Measurements from ENCODE around the gene CYB5B.

CYB5B gene

DNA sequence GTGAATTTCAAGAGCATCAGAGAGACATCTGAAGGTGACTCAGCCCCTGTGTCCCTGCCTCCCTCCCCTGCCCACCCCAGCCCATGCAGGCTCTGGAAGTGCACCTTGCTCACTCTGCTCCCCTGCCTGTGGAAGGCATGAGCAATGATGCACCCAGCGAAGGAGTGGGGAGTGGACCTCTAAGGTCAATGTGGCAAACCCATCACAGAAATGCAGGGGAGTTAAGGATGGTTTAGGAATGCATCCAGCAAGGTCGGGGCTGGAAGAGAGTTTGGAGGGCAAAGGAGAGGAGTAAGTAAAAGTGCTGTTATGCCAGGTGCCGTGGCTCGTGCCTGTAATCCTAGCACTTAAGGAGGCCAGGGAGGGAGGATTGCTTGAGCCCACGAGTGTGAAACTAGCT, 61.9 kb downstream of the CYB5B start:
- Histone ChIP-seq H2AFZ (ENCODE audit: low read length, unreplicated experiment) (no peak overlapping the region), H3K27me3 (ENCODE audit: insufficient read depth, low read length) (no peaks in the 10 kb centered on the region), H3K27ac (ENCODE audit: low read depth, low read length) (no peak overlapping the region), H3K36me3 (ENCODE audit: insufficient read depth, low read length) (no peaks in the 10 kb centered on the region), H3K4me1 (ENCODE audit: control insufficient read depth, insufficient read depth, low read length, unreplicated experiment) (peaks cover 14% of the 10 kb centered on the region), H3K79me2 (ENCODE audit: control insufficient read depth, insufficient read depth, low read length, unreplicated experiment) (no peaks in the 10 kb centered on the region), H3K4me3 (ENCODE audit: low read depth, low read length) (no peak overlapping the region)

DNA sequence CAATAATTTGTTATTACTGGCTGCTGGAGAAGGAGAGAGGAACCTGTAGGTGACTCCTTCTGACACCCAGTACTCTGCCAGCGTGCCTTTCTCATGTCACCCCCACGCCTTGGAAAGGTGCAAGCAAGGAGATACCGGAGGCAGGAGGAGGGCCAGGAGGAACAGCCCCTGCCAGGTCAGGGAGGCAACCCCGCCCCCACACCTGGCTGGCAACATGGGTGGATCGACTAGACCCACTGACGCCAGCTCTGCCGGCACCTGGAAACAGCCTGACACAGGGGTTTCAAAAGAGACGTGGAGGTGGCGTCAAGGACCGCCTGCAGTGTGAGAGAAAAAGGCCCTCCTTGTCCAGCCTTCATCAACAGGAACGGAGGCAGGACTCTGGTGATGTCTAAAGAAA, 62.3 kb downstream of the CYB5B start:
- H2AFZ ChIP-seq (ENCODE audit: low read length, unreplicated experiment): no peak overlapping the region
- H3K27me3 ChIP-seq (ENCODE audit: insufficient read depth, low read length): no peaks in the 10 kb centered on the region
- H3K4me1 ChIP-seq (ENCODE audit: control insufficient read depth, insufficient read depth, low read length, unreplicated experiment): peaks cover 11% of the 10 kb centered on the region
- no peak overlapping the region for H3K27ac ChIP-seq (ENCODE audit: low read depth, low read length)
- H3K79me2 ChIP-seq (ENCODE audit: control insufficient read depth, insufficient read depth, low read length, unreplicated experiment): no peaks in the 10 kb centered on the region
- no peaks in the 10 kb centered on the region for H3K36me3 ChIP-seq (ENCODE audit: insufficient read depth, low read length)
- H3K4me3 ChIP-seq (ENCODE audit: low read depth, low read length): no peak overlapping the region

DNA sequence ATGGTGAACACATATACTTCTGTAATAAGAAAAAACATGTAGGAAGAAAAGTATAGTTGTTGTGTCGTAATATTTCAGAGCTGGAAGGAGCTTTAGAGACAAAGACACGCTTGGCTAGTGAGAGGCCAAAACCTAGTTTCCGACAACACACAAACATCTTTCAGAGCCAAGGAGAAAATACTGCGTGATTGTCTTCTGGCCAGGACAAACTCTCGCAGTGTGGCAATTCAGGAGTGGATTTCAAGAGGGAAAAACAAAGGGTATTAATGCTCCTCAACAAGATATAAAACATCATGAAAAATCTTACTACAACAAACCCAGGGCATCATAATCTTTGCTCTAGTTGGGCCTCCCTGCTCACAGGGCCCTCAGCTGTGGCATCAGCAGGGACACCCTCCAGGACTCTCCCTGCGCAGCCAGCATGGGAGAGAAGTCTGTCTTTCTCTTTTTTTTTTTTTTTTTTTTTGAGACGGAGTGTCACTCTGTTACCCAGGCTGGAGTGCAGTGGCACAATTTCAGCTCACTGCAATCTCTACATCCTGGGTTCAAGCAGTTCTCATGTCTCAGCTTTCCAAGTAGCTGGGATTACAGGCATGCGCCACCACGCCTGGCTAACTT, 66.4 kb downstream of the CYB5B start:
- Histone ChIP-seq H3K36me3 (ENCODE audit: insufficient read depth, low read length) (no peaks in the 10 kb centered on the region), H3K27me3 (ENCODE audit: insufficient read depth, low read length) (no peaks in the 10 kb centered on the region), H3K79me2 (ENCODE audit: control insufficient read depth, insufficient read depth, low read length, unreplicated experiment) (no peaks in the 10 kb centered on the region), H3K27ac (ENCODE audit: low read depth, low read length) (no peak overlapping the region), H3K4me1 (ENCODE audit: control insufficient read depth, insufficient read depth, low read length, unreplicated experiment) (no peaks in the 10 kb centered on the region), H2AFZ (ENCODE audit: low read length, unreplicated experiment) (no peak overlapping the region), H3K4me3 (ENCODE audit: low read depth, low read length) (no peak overlapping the region)

DNA sequence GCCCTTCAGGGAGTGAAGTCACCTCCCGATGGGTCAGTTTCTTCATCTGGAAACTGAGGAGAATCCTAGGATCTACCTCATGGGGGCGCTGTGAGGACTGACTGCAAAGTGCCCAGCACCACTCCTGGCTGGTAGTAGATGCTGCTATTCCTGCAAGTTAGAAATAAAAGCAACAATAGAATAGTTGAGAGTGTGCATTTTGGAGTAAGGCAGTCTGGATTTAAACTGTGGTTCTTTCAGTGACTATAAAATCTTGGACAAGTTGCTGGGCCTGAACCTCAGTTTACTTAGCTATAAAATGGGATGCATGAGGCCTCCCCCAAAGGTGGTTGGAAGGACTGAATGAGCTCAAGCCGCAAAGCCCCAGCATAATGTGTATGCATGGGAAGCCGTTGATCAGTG, 70.6 kb downstream of the CYB5B start:
- H3K79me2 ChIP-seq (ENCODE audit: control insufficient read depth, insufficient read depth, low read length, unreplicated experiment): no peaks in the 10 kb centered on the region
- H3K27me3 ChIP-seq (ENCODE audit: insufficient read depth, low read length): no peaks in the 10 kb centered on the region
- no peaks in the 10 kb centered on the region for H3K36me3 ChIP-seq (ENCODE audit: insufficient read depth, low read length)
- no peaks in the 10 kb centered on the region for H3K4me1 ChIP-seq (ENCODE audit: control insufficient read depth, insufficient read depth, low read length, unreplicated experiment)
- H3K4me3 ChIP-seq (ENCODE audit: low read depth, low read length): no peak overlapping the region
- H3K27ac ChIP-seq (ENCODE audit: low read depth, low read length): no peak overlapping the region
- no peak overlapping the region for H2AFZ ChIP-seq (ENCODE audit: low read length, unreplicated experiment)

DNA sequence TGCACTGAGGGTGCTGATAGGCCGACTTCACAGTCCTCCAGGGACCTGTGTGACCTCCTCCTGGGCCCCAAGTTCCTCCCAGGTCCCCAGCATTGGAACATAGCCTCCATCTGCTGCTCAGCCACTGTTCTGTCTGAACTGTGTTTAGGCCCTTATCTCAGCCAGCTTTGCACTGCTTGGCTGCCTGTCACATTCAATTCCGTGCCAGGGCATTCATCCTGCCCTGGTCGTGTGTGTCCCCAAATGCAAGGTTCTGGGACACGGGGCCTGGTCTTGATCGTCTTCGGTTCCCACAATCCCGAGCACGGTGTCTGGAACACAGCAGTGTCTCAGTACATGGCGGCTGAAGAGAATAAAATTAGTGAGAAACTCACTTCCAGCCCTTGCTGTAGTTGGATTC, 71.4 kb downstream of the CYB5B start:
- Histone ChIP-seq H3K27ac (ENCODE audit: low read depth, low read length) (no peak overlapping the region), H2AFZ (ENCODE audit: low read length, unreplicated experiment) (no peak overlapping the region), H3K4me3 (ENCODE audit: low read depth, low read length) (no peak overlapping the region), H3K27me3 (ENCODE audit: insufficient read depth, low read length) (no peaks in the 10 kb centered on the region), H3K36me3 (ENCODE audit: insufficient read depth, low read length) (no peaks in the 10 kb centered on the region), H3K79me2 (ENCODE audit: control insufficient read depth, insufficient read depth, low read length, unreplicated experiment) (no peaks in the 10 kb centered on the region), H3K4me1 (ENCODE audit: control insufficient read depth, insufficient read depth, low read length, unreplicated experiment) (no peaks in the 10 kb centered on the region)

DNA sequence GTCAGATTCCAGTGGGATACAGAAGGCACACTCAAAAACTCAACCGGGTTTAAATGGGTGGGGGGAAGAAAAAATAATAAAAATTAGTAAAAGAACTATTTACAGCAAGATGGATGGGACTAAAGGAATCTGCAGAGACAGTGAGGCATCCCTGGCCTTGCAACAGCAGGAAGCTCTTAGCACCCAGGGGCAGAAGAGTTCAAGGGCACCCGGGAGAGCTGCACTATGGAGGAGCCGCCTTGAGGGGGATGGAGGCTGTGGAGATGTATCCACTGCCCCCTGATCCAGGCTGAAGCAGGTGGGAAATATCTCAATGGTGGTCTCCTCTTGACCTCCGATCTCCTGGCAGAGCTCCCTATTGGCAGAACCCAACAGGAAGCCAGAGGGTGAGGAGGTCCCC, 72.0 kb downstream of the CYB5B start:
- Histone ChIP-seq H2AFZ (ENCODE audit: low read length, unreplicated experiment) (no peak overlapping the region), H3K27me3 (ENCODE audit: insufficient read depth, low read length) (no peaks in the 10 kb centered on the region), H3K79me2 (ENCODE audit: control insufficient read depth, insufficient read depth, low read length, unreplicated experiment) (no peaks in the 10 kb centered on the region), H3K4me3 (ENCODE audit: low read depth, low read length) (no peak overlapping the region), H3K4me1 (ENCODE audit: control insufficient read depth, insufficient read depth, low read length, unreplicated experiment) (no peaks in the 10 kb centered on the region), H3K27ac (ENCODE audit: low read depth, low read length) (no peak overlapping the region), H3K36me3 (ENCODE audit: insufficient read depth, low read length) (no peaks in the 10 kb centered on the region)

DNA sequence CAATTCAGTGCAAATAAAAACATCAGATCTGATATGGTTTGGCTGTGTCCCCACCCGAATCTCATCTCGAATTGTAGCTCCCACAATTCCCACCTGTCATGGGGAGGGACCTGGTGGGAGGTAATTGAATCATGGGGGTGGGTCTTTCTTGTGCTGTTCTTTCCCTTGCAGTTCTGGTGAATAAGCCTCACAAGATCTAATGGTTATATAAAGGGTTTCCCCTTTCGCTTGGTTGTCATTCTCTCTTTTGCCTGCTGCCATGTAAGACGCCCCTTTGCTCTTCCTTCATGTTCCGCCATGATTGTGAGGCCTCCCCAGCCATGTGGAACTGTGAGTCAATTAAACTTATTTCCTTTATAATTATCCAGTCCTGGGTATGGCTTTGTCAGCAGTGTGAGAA, 72.5 kb downstream of the CYB5B start:
- Histone ChIP-seq H3K4me1 (ENCODE audit: control insufficient read depth, insufficient read depth, low read length, unreplicated experiment) (no peaks in the 10 kb centered on the region), H3K4me3 (ENCODE audit: low read depth, low read length) (no peak overlapping the region), H3K27ac (ENCODE audit: low read depth, low read length) (no peak overlapping the region), H2AFZ (ENCODE audit: low read length, unreplicated experiment) (no peak overlapping the region), H3K27me3 (ENCODE audit: insufficient read depth, low read length) (no peaks in the 10 kb centered on the region), H3K79me2 (ENCODE audit: control insufficient read depth, insufficient read depth, low read length, unreplicated experiment) (no peaks in the 10 kb centered on the region), H3K36me3 (ENCODE audit: insufficient read depth, low read length) (no peaks in the 10 kb centered on the region)

DNA sequence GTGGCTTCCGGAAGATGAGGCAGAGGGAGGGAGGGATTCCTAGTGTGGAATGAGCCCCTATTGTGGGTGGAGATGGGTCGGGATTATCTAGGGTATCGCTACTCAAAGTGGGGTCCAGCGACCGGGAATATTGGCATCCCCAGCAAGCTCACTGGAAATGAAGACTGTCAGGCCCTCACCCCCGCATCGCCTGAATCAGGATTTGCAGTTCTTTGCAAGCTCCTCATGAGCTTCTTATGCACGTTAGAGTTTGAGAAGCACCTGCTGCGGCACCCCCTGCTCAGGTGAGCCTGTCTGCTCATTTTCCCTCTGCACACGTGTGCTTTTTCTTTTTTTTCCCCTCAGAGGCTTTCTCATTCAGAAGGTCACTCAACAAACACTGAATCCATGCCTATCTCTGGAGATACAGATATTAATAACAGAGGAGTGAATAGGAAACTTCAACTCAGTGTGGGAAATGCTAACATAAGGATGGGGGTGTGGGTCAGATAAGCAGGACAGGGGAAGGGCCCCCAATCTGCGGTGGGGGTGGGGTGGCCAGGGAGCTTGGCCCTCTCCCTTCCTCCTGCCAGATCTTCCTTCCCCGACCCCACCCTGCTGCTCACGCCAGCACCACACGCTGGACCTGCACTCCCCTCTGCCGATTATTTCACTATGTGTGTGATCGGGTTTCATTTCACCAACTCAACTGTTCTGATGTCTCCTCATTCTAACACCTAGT, 73.6 kb downstream of the CYB5B start:
- Histone ChIP-seq H3K27ac (ENCODE audit: low read depth, low read length) (no peak overlapping the region), H3K4me1 (ENCODE audit: control insufficient read depth, insufficient read depth, low read length, unreplicated experiment) (no peaks in the 10 kb centered on the region), H3K4me3 (ENCODE audit: low read depth, low read length) (no peak overlapping the region), H2AFZ (ENCODE audit: low read length, unreplicated experiment) (no peak overlapping the region), H3K27me3 (ENCODE audit: insufficient read depth, low read length) (no peaks in the 10 kb centered on the region), H3K79me2 (ENCODE audit: control insufficient read depth, insufficient read depth, low read length, unreplicated experiment) (no peaks in the 10 kb centered on the region), H3K36me3 (ENCODE audit: insufficient read depth, low read length) (no peaks in the 10 kb centered on the region)

DNA sequence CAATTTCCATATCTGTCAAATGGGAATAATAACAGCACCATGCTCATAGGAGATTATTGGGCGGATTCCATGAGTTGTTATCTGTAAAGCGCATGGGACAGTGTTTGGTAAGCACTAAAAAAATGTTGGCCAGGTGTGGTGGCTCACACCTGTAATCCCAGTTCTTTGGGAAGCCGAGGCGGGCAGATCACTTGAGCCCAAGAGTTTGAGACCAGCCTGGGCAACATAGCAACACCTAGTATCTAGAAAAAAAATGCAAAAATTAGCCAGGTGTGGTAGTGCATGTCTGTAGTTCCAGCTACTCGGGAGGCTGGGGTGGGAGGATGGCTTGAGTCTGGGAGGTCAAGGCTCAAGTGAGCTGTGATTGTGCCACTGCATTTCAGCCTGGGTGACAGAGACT, 74.5 kb downstream of the CYB5B start:
- no peaks in the 10 kb centered on the region for H3K4me1 ChIP-seq (ENCODE audit: control insufficient read depth, insufficient read depth, low read length, unreplicated experiment)
- H3K27ac ChIP-seq (ENCODE audit: low read depth, low read length): no peak overlapping the region

DNA sequence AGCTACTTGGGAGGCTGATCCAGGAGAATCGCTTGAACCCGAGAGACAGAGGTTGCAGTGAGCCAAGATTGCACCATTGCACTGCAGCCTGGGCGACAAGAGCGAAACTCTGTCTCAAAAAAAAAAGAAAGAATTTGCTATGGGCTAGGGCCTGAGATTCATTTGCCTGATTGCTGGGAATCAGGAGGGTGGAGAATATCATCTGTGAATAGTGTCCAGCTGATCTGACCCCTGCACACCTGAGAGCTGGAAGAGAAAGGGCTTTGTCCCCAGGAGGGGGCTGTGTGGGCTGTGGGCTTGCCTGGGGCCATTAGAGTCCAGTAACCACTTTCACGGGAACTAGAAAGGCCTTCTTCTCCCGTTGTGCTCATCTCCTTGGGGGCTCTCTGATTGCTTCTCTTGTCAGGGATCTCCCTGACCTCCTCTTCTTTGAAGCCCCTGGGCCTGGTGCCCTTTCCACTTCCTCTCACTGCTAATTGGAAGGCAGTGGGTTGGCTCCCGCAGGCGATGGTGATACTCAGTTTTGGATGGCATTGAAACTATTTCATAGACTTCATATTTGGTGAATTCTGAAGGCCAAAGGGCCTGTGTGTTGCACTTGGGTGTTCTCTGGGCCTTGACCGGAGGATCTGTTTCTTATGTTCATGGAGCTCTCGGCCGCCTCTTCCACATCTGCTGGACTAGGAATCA, 75.3 kb downstream of the CYB5B start:
- no peak overlapping the region for H2AFZ ChIP-seq (ENCODE audit: low read length, unreplicated experiment)
- H3K4me3 ChIP-seq (ENCODE audit: low read depth, low read length): no peak overlapping the region
- no peaks in the 10 kb centered on the region for H3K36me3 ChIP-seq (ENCODE audit: insufficient read depth, low read length)
- no peak overlapping the region for H3K27ac ChIP-seq (ENCODE audit: low read depth, low read length)
- H3K27me3 ChIP-seq (ENCODE audit: insufficient read depth, low read length): no peaks in the 10 kb centered on the region
- H3K4me1 ChIP-seq (ENCODE audit: control insufficient read depth, insufficient read depth, low read length, unreplicated experiment): no peaks in the 10 kb centered on the region
- H3K79me2 ChIP-seq (ENCODE audit: control insufficient read depth, insufficient read depth, low read length, unreplicated experiment): no peaks in the 10 kb centered on the region

More for the DNA sequence above, 74.5 kb downstream of the CYB5B start:
- no peaks in the 10 kb centered on the region for H3K36me3 ChIP-seq (ENCODE audit: insufficient read depth, low read length)
- H2AFZ ChIP-seq (ENCODE audit: low read length, unreplicated experiment): no peak overlapping the region
- no peaks in the 10 kb centered on the region for H3K27me3 ChIP-seq (ENCODE audit: insufficient read depth, low read length)
- H3K79me2 ChIP-seq (ENCODE audit: control insufficient read depth, insufficient read depth, low read length, unreplicated experiment): no peaks in the 10 kb centered on the region
- H3K4me3 ChIP-seq (ENCODE audit: low read depth, low read length): no peak overlapping the region

DNA sequence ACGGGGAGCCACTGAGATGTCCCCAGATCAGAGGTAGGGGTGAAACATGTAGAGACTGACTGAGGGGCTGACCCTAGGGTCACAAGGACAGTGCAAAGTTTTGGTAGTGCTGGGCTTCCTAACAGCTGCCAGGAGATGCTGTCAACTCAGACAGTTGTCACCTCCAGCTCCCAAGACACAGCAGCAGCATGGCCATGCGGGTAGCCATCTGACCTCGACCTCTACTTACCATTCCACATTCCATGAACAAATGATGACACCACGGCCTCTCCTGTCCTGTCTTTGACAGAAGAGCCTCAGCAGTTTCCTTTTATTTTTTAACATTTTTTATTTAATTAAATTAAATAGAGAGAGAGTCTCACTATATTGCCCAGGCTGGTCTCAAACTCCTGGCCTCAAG, 76.1 kb downstream of the CYB5B start:
- Histone ChIP-seq H3K79me2 (ENCODE audit: control insufficient read depth, insufficient read depth, low read length, unreplicated experiment) (no peaks in the 10 kb centered on the region), H2AFZ (ENCODE audit: low read length, unreplicated experiment) (no peak overlapping the region), H3K27me3 (ENCODE audit: insufficient read depth, low read length) (no peaks in the 10 kb centered on the region), H3K27ac (ENCODE audit: low read depth, low read length) (no peak overlapping the region), H3K4me1 (ENCODE audit: control insufficient read depth, insufficient read depth, low read length, unreplicated experiment) (no peaks in the 10 kb centered on the region), H3K4me3 (ENCODE audit: low read depth, low read length) (no peak overlapping the region), H3K36me3 (ENCODE audit: insufficient read depth, low read length) (no peaks in the 10 kb centered on the region)
